Motor neuron (in vitro differentiated cells): Measurements from ENCODE around the gene CDH4. TPM values are rescaled to one million over a fixed set of nuclear protein-coding genes. Genes with fewer than 3 reads are reported as not detected.
"Not testable (repeated sequence)": the region's sequence is repeated elsewhere in the genome, so short reads cannot be mapped to it uniquely, and the experiment has no call there.

Source experiments
- ATAC-seq, 8 experiments: fragments of 200-7000 bp; cut with Tn5 transposase; replicated peaks in 6 of 8; 2 replicates each; pipeline ENCODE4 v1.8.0; 2021; ENCODE audit warnings: mild to moderate bottlenecking in 8 of 8, moderate library complexity in 8 of 8
- H3K27ac ChIP-seq, 2 donors: fragments of 250-450 bp; sonication (Bioruptor Pico); 2 replicates each; pipeline ENCODE4 v1.9.0; 2021; ENCODE audit warnings: antibody characterized with exemption in 2 of 2, mild to moderate bottlenecking in 2 of 2, moderate library complexity in 1 of 2
- H3K4me1 ChIP-seq, 2 donors: fragments of 250-450 bp; sonication (Bioruptor Pico); replicated peaks in 1 of 2; 2 replicates each; pipeline ENCODE4 v1.6.1; 2021; ENCODE audit warnings: antibody characterized with exemption in 2 of 2, mild to moderate bottlenecking in 2 of 2, moderate library complexity in 1 of 2
- H3K4me3 ChIP-seq, 5 donors: fragments of 250-450 bp; sonication (Bioruptor Pico); 2 replicates each; pipeline ENCODE4 v1.9.0; 2021; ENCODE audit warnings: antibody characterized with exemption in 5 of 5, mild to moderate bottlenecking in 5 of 5, moderate library complexity in 4 of 5
- WGBS, 10 experiments: fragments of 450-650 bp; shearing (Covaris generic); methylation state at CpG; one replicate each; pipeline ENCODE4 v1.0.0; 2022; 5-methylcytosine and 5-hydroxymethylcytosine counted together
- in situ Hi-C, 9 experiments: fragments of 400-800 bp; cut with MboI; loops; one replicate each; pipeline ENCODE4 v1.15.0; 2021; ENCODE audit warnings: low sequenced_read_pairs in 9 of 9, low pct_unique_long_range_greater_than_20kb in 2 of 9; ENCODE audit not compliant: unreplicated experiment in 9 of 9
- total RNA-seq, 8 experiments: library from RNA; unstranded; fragments of 300-600 nt; gene quantifications; 2 replicates each; pipeline versions ENCODE4 v1.2.3 to v1.2.4, GENCODE V29; 2022

CDH4 gene
- total RNA-seq, 8 experiments from 2014 or later: 2.4 to 41.6 (median 12.9) TPM

DNA sequence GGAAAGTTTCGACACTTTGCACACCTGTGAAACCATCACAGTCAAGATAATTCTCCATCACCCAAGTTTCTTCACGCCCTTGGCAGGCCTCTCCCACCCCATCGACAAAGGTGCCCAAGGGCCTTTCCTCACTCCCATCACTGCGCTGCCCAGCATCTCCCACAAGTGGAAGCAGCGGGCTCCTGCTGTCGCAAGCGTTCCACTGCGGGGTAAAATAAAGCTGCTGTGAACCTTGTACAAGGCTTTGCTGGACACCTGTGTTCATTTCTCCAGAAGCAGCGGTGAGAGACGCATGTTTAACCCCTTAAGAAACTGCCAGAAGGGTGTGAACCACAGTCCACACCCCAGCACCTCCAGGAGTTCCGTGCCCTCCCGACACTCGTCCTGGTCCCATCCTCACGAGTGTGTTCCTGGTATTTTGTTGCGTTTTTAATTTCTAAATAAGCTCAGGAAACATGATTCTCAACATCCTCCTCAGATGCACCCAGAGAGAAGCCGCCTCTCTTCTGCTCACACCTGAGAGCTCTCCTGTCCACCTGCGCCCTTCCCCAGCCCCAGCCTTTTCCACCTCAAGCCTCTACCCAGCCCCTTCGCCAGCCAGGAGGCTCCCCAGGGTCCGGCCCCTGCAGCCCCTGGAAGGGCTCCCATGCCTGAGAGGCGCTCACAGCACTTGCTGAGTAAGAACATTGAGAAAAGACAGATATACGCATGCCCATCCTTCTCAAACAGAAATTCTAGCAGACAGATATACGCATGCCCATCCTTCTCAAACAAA lies 716.2 kb downstream of the CDH4 start:
- no peak for ATAC-seq
- 65 to 89% (median 79%) methylated on average over 2 to 7 of the region's 22 CpGs; no CpG with 5 or more reads in 3 of the 10 experiments for WGBS, 10 experiments
- Histone ChIP-seq H3K4me3 (no peak overlapping the region), H3K27ac (no peak overlapping the region), H3K4me1 (peaks cover 0 to 16% of the 10 kb centered on the region in 2 donors)
- in situ Hi-C loops: no loop called here

DNA sequence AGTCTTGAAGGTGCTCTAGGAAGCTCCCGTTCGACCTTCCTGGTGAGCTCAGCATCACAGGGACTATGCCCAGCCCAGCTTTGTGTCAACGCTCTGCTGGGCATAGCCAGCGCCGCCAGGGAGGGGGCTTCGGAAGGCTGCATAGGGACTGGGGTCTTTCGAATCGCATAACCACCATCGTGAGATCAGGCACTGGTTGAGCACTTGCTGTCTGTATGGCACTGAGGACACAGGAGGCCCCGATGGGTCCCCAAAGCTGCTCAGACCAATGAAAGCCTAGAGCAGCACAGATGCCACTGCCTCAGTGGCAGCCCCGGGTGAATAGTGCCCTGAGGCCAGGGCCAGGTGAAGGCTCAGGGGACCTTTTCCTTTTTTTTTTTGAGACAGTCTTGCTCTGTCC lies 716.9 kb downstream of the CDH4 start:
- no peak overlapping the region for H3K27ac ChIP-seq
- peaks cover 0 to 16% of the 10 kb centered on the region in 2 donors for H3K4me1 ChIP-seq
- no peak overlapping the region for H3K4me3 ChIP-seq
- ATAC-seq: no peak
- WGBS, 10 experiments: 80 to 81% methylated on average over 1 to 3 of the region's 11 CpGs; no CpG with 5 or more reads in 8 of the 10 experiments
- in situ Hi-C loops: no loop called here

DNA sequence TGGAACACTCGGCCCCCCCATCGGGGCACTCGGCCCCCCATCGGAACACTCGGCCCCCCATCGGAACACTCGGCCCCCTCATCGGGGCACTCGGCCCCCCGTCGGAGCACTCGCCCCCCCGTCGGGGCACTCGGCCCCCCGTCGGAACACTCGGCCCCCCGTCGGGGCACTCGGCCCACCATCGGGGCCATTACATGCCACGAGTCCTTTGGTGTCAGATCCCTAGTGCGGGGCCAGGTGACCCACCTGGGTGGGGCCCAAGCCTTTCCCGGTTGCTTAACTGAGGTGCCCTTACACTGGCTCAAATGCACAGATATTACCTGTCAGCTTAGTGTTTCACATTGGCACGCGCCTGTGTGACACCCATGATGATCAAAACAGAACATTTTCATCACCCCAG lies 717.7 kb downstream of the CDH4 start:
- peaks cover 4 to 17% of the 10 kb centered on the region in 2 donors for H3K4me1 ChIP-seq
- in situ Hi-C loops: no loop called here
- ATAC-seq: no peak
- H3K4me3 ChIP-seq: no peak overlapping the region
- WGBS, 10 experiments: 92% methylated on average over 2 of the region's 27 CpGs; no CpG with 5 or more reads in 9 of the 10 experiments
- H3K27ac ChIP-seq: no peak overlapping the region

DNA sequence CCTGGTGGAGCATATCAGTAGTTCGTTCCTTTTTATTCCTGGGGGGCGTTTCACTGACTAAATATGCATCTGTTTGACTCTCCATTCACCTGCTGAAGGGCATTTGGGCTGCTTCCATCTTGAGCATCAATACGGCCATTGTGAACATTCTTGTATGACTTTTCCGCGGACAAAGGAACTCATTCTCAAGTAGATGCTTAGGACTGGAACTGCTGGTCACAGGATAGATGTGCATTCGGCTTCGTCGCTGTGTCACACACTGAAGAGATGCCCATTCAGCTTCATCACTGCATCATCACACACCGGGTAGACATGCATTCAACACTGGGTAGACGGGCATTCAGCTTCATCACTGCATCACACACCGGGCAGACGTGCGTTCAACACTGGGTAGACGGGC lies 718.3 kb downstream of the CDH4 start:
- WGBS, 10 experiments: 76 to 100% (median 95%) methylated on average over 1 to 5 of the region's 14 CpGs; no CpG with 5 or more reads in 2 of the 10 experiments
- peaks cover 9 to 18% of the 10 kb centered on the region in 2 donors for H3K4me1 ChIP-seq
- no peak overlapping the region for H3K27ac ChIP-seq
- in situ Hi-C loops: no loop called here
- no peak overlapping the region for H3K4me3 ChIP-seq
- no peak for ATAC-seq

DNA sequence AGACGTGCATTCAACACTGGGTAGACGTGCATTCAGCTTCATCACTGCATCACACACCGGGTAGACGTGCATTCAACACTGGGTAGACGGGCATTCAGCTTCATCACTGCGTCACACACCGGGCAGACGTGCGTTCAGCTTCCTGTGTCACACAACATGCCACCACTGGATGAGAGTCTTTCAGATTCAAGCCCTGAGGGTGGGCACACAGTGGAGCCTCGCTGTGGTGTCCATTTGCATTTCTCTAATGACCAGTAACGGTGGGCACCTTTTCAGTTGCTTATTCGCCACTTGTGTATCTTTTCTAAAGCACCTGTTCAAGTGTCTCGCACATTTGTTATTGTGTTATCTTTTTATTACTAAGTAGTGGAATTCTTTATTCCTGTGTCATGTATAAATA lies 719.5 kb downstream of the CDH4 start:
- WGBS, 10 experiments: 90 to 100% (median 92%) methylated on average over 3 to 5 of the region's 13 CpGs; no CpG with 5 or more reads in 4 of the 10 experiments
- in situ Hi-C loops: not testable (repeated sequence)

DNA sequence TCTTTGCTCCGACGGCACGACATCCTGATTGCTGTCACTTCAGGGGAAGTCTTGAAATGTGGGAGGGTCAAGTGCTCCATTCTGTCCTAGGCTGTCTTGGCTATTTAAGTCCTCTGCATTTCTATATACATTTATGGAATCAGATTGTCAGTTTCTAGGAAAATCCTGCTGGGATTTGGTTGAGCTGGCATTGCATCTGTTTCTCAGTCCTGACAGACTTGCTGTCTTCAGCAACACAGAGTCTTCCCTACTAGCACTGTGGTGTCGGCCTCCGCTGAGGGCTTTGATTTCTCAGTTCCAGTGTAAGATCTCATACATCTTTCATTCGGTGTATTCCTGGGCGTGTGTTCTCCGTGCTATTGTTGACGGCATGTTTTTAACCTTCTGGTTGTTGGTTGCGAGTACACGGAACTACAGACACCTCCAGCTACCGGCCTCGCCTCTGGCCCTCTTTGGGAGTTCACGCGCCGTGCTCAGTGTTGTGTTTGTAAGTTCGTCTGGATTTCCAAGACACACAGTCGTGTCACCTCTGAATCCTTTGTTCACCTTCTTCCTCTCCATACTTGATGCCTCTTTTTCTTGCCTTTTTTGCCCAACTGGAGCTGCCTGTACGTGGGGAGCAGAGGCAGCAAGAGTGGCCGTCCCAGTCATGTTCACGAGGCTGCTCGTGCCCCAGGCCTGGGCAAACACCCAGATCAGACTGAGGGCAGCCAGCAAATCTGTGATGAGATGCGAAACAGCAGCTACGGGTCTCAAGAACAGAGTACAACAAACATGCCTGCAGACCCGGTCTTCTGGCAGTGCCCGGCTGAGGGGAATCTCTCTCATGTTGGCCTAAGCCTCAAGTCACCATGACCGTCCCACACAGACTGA lies 720.8 kb downstream of the CDH4 start:
- 81 to 97% (median 94%) methylated on average over 6 to 23 of the region's 27 CpGs; no CpG with 5 or more reads in 2 of the 10 experiments for WGBS, 10 experiments
- no peak for ATAC-seq
- H3K4me1 ChIP-seq: peaks cover 19 to 23% of the 10 kb centered on the region in 2 donors
- no peak overlapping the region for H3K4me3 ChIP-seq
- H3K27ac ChIP-seq: no peak overlapping the region
- in situ Hi-C loops: no loop called here

More for the DNA sequence above, 719.5 kb downstream of the CDH4 start:
- not testable (repeated sequence) for ATAC-seq, H3K27ac ChIP-seq, H3K4me3 ChIP-seq
- H3K4me1 ChIP-seq: peaks cover 22% of the 10 kb centered on the region in 2 donors

DNA sequence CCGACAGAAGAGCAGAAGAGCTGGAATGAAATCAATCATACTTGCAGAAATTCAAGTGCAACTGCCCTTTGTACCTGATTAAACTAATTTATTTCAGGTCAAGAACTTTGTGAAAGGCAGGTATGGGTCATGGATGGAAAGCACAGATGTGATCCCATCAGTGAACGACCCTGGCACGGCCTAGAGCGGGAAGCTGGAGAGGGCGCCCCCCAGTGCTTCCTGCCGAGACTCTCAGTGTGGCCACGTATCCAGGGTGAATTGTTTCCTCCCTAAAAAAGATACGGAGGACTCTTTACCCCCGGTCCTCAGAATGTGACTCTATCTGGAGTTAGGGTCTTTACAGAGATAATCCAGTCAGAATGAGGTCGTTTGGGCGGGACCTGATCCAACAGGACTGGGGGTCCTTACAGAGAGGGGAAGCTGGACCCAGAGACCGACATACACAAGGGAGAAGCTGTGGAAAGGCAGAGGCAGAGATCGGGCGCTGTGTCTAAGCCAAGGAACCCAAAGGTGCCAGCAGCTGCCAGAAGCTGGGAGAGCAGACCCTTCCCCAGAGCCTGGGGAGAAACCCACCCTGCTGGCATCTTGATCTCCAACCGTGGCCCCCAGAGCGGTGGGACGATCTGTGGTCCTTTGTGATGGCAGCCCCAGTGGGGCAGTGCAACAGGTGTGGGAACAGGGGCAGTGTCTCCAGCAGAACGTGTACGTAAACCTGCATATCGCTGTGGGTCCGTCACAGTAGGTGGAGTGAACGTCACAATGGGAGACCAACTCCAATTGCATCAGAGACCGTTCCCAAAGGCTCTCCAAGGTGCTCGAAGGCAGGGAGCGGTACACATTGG lies 721.7 kb downstream of the CDH4 start:
- H3K4me1 ChIP-seq: peaks cover 19 to 23% of the 10 kb centered on the region in 2 donors
- in situ Hi-C loops: no loop called here
- no peak for ATAC-seq

DNA sequence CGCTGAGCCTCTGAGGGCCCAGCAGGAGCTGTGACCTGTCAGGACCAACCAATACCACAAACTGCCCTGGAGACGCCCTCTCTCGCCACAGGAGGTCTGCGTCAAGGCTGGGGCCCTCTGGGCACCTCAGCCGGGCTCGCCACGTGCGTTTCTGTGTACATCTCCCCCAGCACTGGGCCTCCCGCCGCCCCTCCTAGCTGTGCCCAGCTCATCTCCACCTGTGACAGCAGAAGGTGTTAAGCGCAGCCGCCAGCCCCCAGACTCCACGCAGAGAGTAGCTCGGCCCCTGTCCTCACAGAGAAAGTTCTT lies 722.2 kb downstream of the CDH4 start:
- peaks cover 19 to 23% of the 10 kb centered on the region in 2 donors for H3K4me1 ChIP-seq
- WGBS, 10 experiments: 96 to 100% (median 100%) methylated on average over 1 to 8 of the region's 14 CpGs; no CpG with 5 or more reads in 5 of the 10 experiments
- H3K27ac ChIP-seq: no peak overlapping the region
- ATAC-seq: no peak
- no peak overlapping the region for H3K4me3 ChIP-seq
- in situ Hi-C loops: no loop called here

More for the DNA sequence above, 721.7 kb downstream of the CDH4 start:
- Histone ChIP-seq H3K4me3 (no peak overlapping the region), H3K27ac (no peak overlapping the region)
- WGBS, 10 experiments: 73 to 100% (median 100%) methylated on average over 2 to 17 of the region's 25 CpGs; no CpG with 5 or more reads in 2 of the 10 experiments

DNA sequence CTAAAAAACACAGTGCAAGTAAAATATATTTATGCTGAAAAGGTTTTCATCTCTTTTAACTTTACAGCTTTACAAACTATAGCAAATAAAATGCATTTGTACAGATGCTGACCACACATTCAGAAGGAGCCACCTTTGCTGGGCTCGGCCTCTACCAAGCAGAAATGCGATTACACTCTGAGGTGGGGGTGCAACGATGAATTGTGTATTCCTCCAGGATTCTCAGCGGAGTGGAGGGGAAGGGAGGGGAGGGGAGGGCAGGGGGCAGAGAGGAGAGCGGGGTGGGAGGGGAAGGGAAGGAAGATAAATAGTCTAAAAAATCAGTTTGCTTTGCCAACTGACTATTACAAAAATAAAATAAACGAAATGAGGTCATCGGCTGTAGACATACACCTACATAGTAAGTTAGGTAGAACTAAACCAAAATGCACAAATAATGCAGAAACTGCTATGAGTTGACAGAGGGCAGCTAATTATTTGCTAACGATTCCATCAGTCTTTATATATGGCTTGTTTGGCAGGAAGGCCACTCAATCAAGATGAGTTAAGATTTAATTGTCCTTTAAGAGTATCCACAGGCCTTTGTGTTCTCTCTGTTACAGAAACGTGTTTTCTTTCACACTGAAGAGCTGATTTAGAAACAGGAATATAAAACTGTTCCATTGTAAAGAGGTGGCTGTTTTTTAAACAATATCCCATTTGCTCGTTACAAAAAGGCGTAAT lies 723.5 kb downstream of the CDH4 start:
- peak overlapping the region in 1 of 2 donors; percentile 74 for H3K27ac ChIP-seq
- H3K4me3 ChIP-seq: no peak overlapping the region
- in situ Hi-C loops: no loop called here
- H3K4me1 ChIP-seq: peaks cover 19 to 23% of the 10 kb centered on the region in 2 donors
- WGBS, 10 experiments: 0 to 87% (median 32%) methylated on average over 2 to 6 of the region's 11 CpGs
- ATAC-seq: peak in 5 of 8 experiments; percentile 66 to 82 (median 76)

DNA sequence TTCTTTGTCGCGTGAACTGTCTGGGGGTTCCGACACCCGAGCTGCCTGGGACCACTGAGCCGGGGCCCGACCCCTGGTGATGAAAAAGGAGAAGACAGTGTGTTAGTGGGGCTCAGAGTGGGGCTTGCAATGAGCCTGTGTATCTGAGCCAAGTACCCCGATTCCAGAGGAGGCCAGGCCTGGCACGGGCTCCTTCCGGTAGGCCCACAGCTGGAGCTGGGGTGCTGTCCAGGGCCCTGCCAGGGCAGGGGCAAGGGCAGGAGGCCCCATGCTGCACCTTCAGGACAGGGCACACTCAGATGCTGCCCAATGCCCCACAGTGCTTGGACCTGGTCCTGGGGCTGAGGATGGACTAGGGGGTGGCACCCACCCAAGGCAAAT lies 724.2 kb downstream of the CDH4 start:
- Histone ChIP-seq H3K27ac (peak overlapping the region; percentile 4 to 74), H3K4me1 (peaks cover 19 to 23% of the 10 kb centered on the region in 2 donors), H3K4me3 (no peak overlapping the region)
- in situ Hi-C loops: no loop called here
- WGBS, 10 experiments: 13 to 93% (median 26%) methylated on average over 4 to 9 of the region's 9 CpGs; no CpG with 5 or more reads in 5 of the 10 experiments
- peak in 5 of 8 experiments; percentile 31 to 52 (median 49) for ATAC-seq

DNA sequence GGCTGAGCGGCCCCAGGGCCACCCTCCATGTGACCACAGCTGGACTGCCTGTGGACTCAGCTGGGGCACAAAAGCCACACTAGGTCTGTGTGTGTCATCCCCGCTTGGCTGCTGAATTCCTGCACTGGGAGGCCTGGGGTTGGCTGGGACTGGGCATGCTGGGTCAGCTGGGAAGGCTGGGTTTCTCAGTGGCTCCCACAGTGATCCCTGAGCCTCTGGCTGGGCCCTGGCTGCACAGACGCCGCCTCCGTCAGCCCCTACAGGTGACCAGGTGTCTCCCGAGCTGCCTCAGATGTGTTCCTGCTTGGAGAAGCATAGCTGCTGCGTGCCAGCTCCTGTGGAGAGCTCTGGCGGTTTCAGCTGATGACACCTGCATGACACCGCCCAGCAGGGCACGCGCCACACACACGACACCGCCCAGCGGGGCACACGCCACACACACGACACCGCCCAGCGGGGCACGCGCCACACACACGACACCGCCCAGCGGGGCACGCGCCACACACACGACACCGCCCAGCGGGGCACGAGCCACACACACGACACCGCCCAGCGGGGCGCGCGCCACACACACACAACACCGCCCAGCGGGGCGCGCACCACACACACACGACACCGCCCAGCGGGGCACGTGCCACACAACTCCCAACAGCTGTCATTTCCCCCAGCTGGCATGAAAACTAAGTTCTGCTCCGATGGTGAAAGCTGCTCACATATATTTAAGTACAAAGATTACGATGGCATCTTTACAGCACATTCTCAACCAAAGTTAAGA lies 724.8 kb downstream of the CDH4 start:
- in situ Hi-C loops: no loop called here
- peak in 1 of 8 experiments; percentile 54 for ATAC-seq
- WGBS, 10 experiments: 95 to 100% (median 98%) methylated on average over 1 to 9 of the region's 45 CpGs; no CpG with 5 or more reads in 7 of the 10 experiments

More for the DNA sequence above, 724.8 kb downstream of the CDH4 start:
- Histone ChIP-seq H3K4me1 (peaks cover 19 to 23% of the 10 kb centered on the region in 2 donors), H3K27ac (peak overlapping the region; percentile 4 to 74), H3K4me3 (no peak overlapping the region)
